ENCODE measurements around the gene NDUFV3.
"Not testable (repeated sequence)": the region's sequence is repeated elsewhere in the genome, so short reads cannot be mapped to it uniquely, and the experiment has no call there.

NDUFV3 gene

DNA sequence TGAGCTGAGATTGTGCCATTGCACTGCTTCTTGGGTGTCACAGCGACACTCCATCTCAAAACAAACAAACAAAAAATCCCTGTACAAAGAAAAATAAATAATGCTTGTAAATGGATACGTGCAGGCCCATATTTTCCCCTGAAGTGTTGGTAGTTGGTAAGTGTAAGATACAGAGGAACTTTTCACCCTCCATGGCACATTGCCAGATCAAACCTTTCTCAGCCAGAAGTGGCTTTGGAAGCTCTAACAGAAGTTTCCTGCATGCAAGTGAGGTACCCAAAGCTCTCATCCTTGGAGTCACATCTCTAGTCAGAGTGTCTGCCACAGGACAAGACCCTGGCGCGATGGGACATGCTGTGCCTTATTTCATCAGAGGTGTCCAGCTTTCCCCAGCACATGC is 7.3 kb downstream of the NDUFV3 start:
- no peak for DNase-seq

- DNase-seq: no peak
These were observed 10.7 kb downstream of the NDUFV3 start for GRCh38 chr21:42903817-42904216.

GRCh38 chr21:42905195-42905594 is 12.1 kb downstream of the NDUFV3 start:
- DNase-seq: no peak

DNA sequence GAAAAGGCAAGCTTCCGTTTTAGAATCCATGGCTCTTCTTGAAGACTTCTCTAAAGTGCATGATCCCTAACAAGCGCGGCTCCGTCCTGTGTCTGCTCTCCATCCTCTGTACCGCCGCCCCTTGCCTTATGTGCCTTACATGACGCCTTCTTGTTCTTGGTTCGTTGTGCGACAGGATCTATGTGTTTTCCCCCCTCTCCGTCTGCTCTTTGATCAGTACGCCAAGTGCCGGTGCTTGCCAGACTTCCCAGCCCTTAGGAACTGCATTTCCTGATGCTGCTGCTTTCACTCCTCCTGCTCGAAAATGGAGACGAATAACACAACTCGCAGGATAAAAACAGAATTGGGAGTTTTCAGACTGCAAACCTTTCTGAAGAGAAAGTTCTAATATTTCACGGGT is 13.1 kb downstream of the NDUFV3 start:
- no peak for DNase-seq

- not testable (repeated sequence) for DNase-seq
These were observed 15.4 kb downstream of the NDUFV3 start for GRCh38 chr21:42908484-42908883.

DNA sequence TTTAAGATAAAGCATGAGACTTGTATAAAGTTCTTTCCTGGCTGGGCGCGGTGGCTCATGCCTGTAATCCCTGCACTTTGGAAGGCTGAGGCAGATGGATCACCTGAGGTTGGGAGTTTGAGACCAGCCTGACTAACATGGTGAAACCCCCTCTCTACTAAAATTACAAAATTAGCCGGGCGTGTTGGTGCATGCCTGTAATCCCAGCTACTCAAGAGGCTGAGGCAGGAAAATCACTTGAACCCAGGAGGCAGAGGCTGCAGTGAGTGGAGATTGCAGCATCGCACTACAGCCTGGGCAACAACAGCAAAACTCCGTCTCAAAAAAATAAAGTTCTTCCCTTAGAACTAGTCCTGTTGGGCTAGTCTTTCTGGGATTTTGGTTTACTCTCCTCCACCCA is 18.8 kb downstream of the NDUFV3 start:
- not testable (repeated sequence) for DNase-seq

- no peak for DNase-seq
These were observed 20.4 kb downstream of the NDUFV3 start for GRCh38 chr21:42913476-42913875.

GRCh38 chr21:42918291-42918690 is 25.2 kb downstream of the NDUFV3 start:
- DNase-seq: no peak

GRCh38 chr21:42921927-42922326 is 28.8 kb downstream of the NDUFV3 start:
- no peak for DNase-seq

- no peak for DNase-seq
These were observed 29.8 kb downstream of the NDUFV3 start for GRCh38 chr21:42922918-42923317.

GRCh38 chr21:42923553-42924432 is 30.7 kb downstream of the NDUFV3 start:
- peak; percentile 65 for DNase-seq

DNA sequence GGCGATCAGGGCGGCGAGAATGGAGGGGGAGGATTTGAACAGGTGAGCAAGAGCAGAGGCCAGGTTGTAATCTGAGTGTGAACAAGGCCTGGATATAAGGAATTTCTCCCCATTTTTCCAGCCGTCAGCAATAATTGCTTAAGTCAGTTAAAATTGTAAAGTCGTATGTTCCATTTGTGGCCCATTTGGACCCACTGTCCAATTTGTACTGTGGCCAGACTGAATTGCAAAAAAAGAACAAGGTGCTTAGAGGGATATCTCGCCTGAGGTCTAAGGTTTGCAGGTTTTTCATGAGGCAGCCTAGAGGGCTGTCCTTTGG is 31.3 kb downstream of the NDUFV3 start:
- no peak for DNase-seq

DNA sequence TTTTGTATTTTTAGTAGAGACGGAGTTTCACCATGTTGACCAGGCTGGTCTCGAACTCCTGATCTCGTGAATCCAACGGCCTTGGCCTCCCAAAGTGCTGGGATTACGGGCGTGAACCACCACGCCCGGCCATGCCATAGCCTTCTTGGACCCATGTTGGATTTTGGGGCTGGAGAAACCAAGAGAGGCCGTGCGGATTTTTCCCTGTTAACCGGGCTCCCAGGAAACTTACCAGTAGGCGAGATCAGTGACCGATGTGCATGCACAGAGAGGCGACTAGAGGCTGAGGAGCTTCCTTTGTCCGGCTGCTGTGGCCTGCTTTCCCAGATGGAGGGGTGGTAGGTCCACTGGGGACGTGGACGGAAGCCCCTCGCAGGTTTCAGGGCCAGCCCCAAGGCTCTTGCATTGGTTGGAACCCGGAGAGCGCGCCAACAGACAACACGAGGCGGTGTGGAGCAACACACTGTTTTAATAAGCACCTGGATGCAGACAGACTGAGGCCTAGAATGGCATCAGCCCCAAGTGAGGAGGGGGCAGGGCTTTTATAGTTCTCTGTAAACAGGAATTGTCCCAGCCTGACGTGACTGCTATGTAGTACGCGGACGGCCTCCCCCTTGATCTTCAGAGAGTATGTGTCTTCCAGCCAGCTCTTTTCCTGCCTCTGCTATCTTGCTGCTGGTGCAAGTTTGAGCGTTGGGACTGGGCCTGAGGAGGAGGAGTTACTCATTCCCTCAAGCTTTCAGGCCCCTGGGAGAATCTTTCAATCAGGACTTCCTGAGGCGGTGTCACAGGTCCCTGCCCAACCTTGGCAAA is 32.2 kb downstream of the NDUFV3 start, which contains the start of gene ERVH48-1:
Gene ERVH48-1 (minus strand): TSS at position 517 of the 813 bp plus-strand sequence. CDS start 6,624 bp downstream, outside the sequence.
- DNase-seq: no peak

- not testable (repeated sequence) for DNase-seq
These were observed 34.5 kb downstream of the NDUFV3 start for GRCh38 chr21:42927474-42928200.

DNA sequence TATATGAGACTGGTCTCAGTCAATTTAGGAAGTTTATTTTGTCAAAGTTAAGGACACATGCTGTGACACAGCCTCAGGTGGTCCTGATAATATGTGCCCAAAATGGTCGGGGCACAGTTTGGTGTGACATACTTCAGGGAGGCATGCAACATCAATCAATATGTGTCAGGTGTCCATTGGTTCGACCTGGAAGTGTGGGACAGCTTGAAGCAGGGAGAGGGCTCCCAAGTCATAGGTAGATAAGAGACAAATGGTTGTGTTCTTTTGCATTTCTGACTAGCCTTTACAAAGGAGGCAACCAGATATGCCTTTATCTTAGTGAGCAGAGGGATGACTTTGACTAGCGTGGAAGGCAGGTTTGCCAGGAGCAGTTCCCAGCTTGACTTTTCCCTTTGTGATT is 36.9 kb downstream of the NDUFV3 start:
- no peak for DNase-seq

DNA sequence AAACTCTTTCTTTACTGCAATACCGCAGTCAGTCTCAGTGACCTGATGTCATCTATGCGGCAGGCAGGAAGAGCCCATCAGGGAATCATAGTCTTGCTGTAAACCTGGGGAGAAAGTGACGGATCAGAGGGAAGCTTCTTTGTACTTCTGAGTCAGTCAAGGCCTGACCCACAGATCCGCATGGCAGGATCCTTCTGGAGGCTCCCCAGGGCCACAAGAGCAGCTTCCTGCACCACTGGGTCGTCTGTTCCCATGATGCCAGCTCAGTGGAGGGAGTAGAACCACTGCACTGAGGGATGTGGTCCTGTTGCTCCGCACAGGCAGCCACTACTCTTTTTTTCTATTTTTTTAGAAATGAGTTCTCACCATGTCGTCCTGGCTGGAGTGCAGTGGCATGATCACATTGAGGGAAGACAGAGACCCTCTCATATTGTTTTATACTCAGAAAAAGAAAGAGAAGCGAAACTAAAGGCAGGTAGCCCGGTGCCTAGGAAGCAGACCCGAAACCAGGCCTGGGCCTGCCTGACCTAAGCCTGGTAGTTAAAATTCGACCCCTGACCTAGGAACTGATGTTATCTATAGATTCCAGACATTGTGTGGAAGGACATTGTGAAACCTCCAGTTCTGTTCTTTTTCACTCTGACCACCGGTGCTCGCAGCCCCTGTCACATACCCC is 38.6 kb downstream of the NDUFV3 start:
- no peak for DNase-seq

- not testable (repeated sequence) for DNase-seq
These were observed 39.4 kb downstream of the NDUFV3 start for GRCh38 chr21:42932378-42933136.

DNA sequence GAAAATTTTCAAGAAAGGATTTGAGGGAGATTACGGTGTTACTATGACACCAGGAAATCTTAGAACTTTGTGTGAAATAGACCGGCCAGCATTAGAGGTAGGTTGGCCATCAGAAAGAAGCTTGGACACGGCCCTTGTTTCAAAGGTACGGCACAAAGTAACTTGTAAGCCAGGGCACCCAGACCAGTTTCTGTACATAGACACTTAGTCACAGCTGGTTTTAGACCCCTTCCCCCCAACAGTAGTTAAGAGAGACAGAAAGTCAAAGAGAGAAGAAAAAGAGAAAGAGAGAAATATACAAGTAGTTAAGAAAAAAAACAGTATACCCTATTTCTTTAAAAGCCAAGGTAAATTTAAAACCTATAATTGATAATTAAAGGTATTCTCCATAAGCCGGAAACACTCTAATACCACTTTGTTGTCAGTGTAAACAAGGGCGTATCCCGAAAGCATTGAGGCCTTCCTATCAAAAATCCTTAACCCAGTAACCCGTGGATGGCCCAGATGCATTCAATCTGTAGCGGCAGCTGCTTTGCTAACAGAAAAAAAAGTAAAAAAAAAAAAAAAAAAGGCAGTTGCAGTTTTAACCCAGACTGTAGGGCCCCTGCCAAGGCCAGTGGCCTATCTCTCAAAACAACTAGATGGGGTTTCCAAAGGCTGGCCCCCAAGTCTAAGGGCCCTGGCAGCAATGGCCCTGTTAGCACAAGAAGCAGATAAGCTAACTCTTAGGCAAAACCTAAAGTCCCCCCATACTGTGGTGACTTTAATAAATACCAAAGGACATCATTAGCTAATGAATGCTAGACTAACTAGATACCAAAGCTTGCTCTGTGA is 40.2 kb downstream of the NDUFV3 start:
- not testable (repeated sequence) for DNase-seq

- DNase-seq: not testable (repeated sequence)
These were observed 40.9 kb downstream of the NDUFV3 start for GRCh38 chr21:42933973-42934372.

- DNase-seq: not testable (repeated sequence)
These were observed 43.3 kb downstream of the NDUFV3 start for GRCh38 chr21:42936360-42936759.
